IMR-90 (cell line): ENCODE data around the gene CYGB. TPM values are rescaled to one million over a fixed set of nuclear protein-coding genes. Genes with fewer than 3 reads are reported as not detected.

Source experiments
- ATAC-seq: fragments of 200-7000 bp; cut with Tn5 transposase; 2 replicates; pipeline ENCODE4 v1.9.1; 2020; ENCODE audit warnings: low read depth, mild to moderate bottlenecking, moderate library complexity
- BruUV-seq: library from RNA; stranded (reverse); fragments of 400-500 nt; replicated peaks from 2 replicates; lab custom pipeline; 2021; lab: Mats Ljungman, UMichigan
- CTCF ChIA-PET: fragments of 300-600 bp; formaldehyde crosslinking; extraction: SDS; loops from one replicate; lab custom pipeline; 2021; ENCODE audit warnings: antibody characterized with exemption; lab: Yijun Ruan, JAX
- POLR2A ChIA-PET: fragments of 300-600 bp; sonication (Branson Sonifier 250); formaldehyde crosslinking; loops from one replicate; lab custom pipeline; 2022; ENCODE audit warnings: antibody characterized with exemption; ENCODE audit not compliant: unreplicated experiment; lab: Charles Lee
- DNase-seq: peaks from one replicate; pipeline ENCODE4 v3.0.0; 2013
- H2AFZ ChIP-seq: replicated peaks from 2 replicates; pipeline ENCODE3; 2013; ENCODE audit warnings: low read length, mild to moderate bottlenecking; ENCODE audit not compliant: poor library complexity
- H2AK5ac ChIP-seq: 2 replicates; pipeline ENCODE4 v1.6.1; 2013; ENCODE audit warnings: low read depth, low read length, inconsistent platforms
- H2AK9ac ChIP-seq: replicated peaks from 2 replicates; pipeline ENCODE3; 2013; ENCODE audit warnings: mild to moderate bottlenecking, low read depth, low read length, moderate library complexity; ENCODE audit not compliant: poor library complexity
- H2BK120ac ChIP-seq: 2 replicates; pipeline ENCODE4 v1.6.1; 2013; ENCODE audit warnings: low read depth, low read length, inconsistent platforms
- H2BK15ac ChIP-seq: 3 replicates; pipeline ENCODE4 v1.6.1; 2013; ENCODE audit warnings: low read depth, low read length, inconsistent platforms
- H2BK20ac ChIP-seq: 2 replicates; pipeline ENCODE4 v1.6.1; 2013; ENCODE audit warnings: low read depth, mild to moderate bottlenecking, inconsistent platforms, low read length, moderate library complexity
- H2BK5ac ChIP-seq: 2 replicates; pipeline ENCODE4 v1.6.1; 2013; ENCODE audit warnings: mild to moderate bottlenecking, low read depth, low read length, inconsistent platforms; ENCODE audit not compliant: poor library complexity, severe bottlenecking
- H3K14ac ChIP-seq: replicated peaks from 2 replicates; pipeline ENCODE4 v1.6.1; 2013; ENCODE audit warnings: low read depth, low read length, inconsistent platforms
- H3K18ac ChIP-seq: 2 replicates; pipeline ENCODE4 v1.6.1; 2013; ENCODE audit warnings: low read depth, low read length, control low read depth
- H3K23ac ChIP-seq: 2 replicates; pipeline ENCODE4 v1.6.1; 2013; ENCODE audit warnings: low read depth, low read length, inconsistent platforms
- H3K27ac ChIP-seq: 2 replicates; pipeline ENCODE4 v1.5.1; 2013; ENCODE audit warnings: mild to moderate bottlenecking, control low read depth, low read length; ENCODE audit not compliant: insufficient read depth
- H3K27me3 ChIP-seq: 2 replicates; pipeline ENCODE4 v1.6.1; 2013; ENCODE audit warnings: low read length; ENCODE audit not compliant: control insufficient read depth, insufficient read depth
- H3K36me3 ChIP-seq: 2 replicates; pipeline ENCODE4 v1.6.1; 2013; ENCODE audit warnings: low read length, mixed read lengths; ENCODE audit not compliant: control insufficient read depth, insufficient read depth
- H3K4ac ChIP-seq: 2 replicates; pipeline ENCODE4 v1.6.1; 2013; ENCODE audit warnings: low read depth, low read length, inconsistent platforms
- H3K4me1 ChIP-seq: 2 replicates; pipeline ENCODE4 v1.6.1; 2013; ENCODE audit warnings: low read length, mixed read lengths; ENCODE audit not compliant: control insufficient read depth, insufficient read depth
- H3K4me2 ChIP-seq: 2 replicates; pipeline ENCODE4 v1.6.1; 2013; ENCODE audit warnings: low read depth, mild to moderate bottlenecking, control low read depth, low read length, moderate library complexity
- H3K4me3 ChIP-seq: 2 replicates; pipeline ENCODE4 v1.5.1; 2013; ENCODE audit warnings: low read depth, mild to moderate bottlenecking, control low read depth, low read length, moderate library complexity; ENCODE audit not compliant: insufficient read depth
- H3K56ac ChIP-seq: 2 replicates; pipeline ENCODE4 v1.6.1; 2013; ENCODE audit warnings: low read length, inconsistent platforms; ENCODE audit not compliant: insufficient read depth; ENCODE audit errors: extremely low read depth
- H3K79me1 ChIP-seq, 2 experiments: 2 replicates each; pipeline ENCODE4 v1.6.1; 2013; ENCODE audit warnings: low read length in 2 of 2, inconsistent platforms in 1 of 2, low read depth in 1 of 2
- H3K9ac ChIP-seq: 2 replicates; pipeline ENCODE4 v1.6.1; 2013; ENCODE audit warnings: low read depth, low read length, control low read depth
- H3K9me1 ChIP-seq: 2 replicates; pipeline ENCODE4 v1.6.1; 2013; ENCODE audit warnings: low read length, inconsistent platforms; ENCODE audit not compliant: insufficient read depth
- H3K9me3 ChIP-seq: 2 replicates; pipeline ENCODE4 v1.6.1; 2013; ENCODE audit warnings: low read length; ENCODE audit not compliant: control insufficient read depth, insufficient read depth
- H4K20me1 ChIP-seq: 2 replicates; pipeline ENCODE4 v1.6.1; 2013; ENCODE audit warnings: low read length, inconsistent platforms; ENCODE audit not compliant: insufficient read depth
- H4K5ac ChIP-seq: 2 replicates; pipeline ENCODE4 v1.6.1; 2013; ENCODE audit warnings: mild to moderate bottlenecking, low read depth, low read length, control low read depth
- H4K8ac ChIP-seq, 2 experiments: 2 replicates each; pipeline ENCODE4 v1.6.1; 2013; ENCODE audit warnings: low read depth in 2 of 2, low read length in 2 of 2, control low read depth in 1 of 2, inconsistent platforms in 1 of 2
- H4K91ac ChIP-seq: 2 replicates; pipeline ENCODE4 v1.6.1; 2013; ENCODE audit warnings: low read depth, low read length, inconsistent platforms; ENCODE audit not compliant: insufficient read depth
- BHLHE40 ChIP-seq: fragments of 150-350 bp; IDR thresholded peaks from 2 replicates; pipeline ENCODE4 v1.6.1; 2016; ENCODE audit warnings: mild to moderate bottlenecking, low read depth, low read length
- ELK1 ChIP-seq: fragments of 150-350 bp; IDR thresholded peaks from 2 replicates; pipeline ENCODE4 v1.6.1; 2016; ENCODE audit warnings: low read depth, mild to moderate bottlenecking, low read length, moderate library complexity, borderline replicate concordance
- WGBS, 2 experiments: methylation state at CpG; one replicate each; pipeline versions ENCODE4 v1.1.5 to v1.1.7; 2013; ENCODE audit warnings: missing lambda C conversion rate in 2 of 2; ENCODE audit not compliant: insufficient read length in 1 of 2; ENCODE audit errors: extremely low coverage in 2 of 2; 5-methylcytosine and 5-hydroxymethylcytosine counted together
- dilution Hi-C: fragments of 300-500 bp; cut with HindIII; formaldehyde crosslinking; loops from one replicate; pipeline ENCODE4 v1.14.3; 2018; ENCODE audit warnings: low sequenced_read_pairs; ENCODE audit not compliant: unreplicated experiment
- in situ Hi-C: fragments of 300-500 bp; cut with MboI; formaldehyde crosslinking; loops from 3 replicates; pipeline ENCODE4 v1.14.3; 2019; ENCODE audit warnings: low sequenced_read_pairs, inconsistent platforms, mixed read lengths
- intact Hi-C: fragments of 100-400 bp; cut with micrococcal nuclease; formaldehyde crosslinking; loops from 2 replicates; pipeline ENCODE4 v1.10.0; 2022
- polyA plus RNA-seq, 3 experiments: library from polyadenylated mRNA; depleted of rRNA; stranded (reverse); fragments of >200 nt; gene quantifications; 2 replicates each; pipeline ENCODE4 v1.2.3, GENCODE V29; 2012; ENCODE audit warnings: low replicate concordance in 1 of 3
- total RNA-seq: library from RNA; depleted of rRNA; stranded (reverse); fragments of >200 nt; gene quantifications from 2 replicates; pipeline ENCODE4 v1.2.3, GENCODE V29; 2012

The CYGB gene
- total and polyA plus RNA-seq, 2 of the 4 experiments (the other 2 are of a cell fraction) = 1.3 to 2.9 TPM

- Histone ChIP-seq H3K23ac (peak overlapping the region; percentile 64; the same call in 1 of the 2 replicates), H3K79me1 (0 out of 4 replicates have a peak, but pooled peaks cover 0 to 12% of the 10 kb centered on the region in 2 experiments), H3K4ac (peak overlapping the region; percentile 88), H2AFZ (peak overlapping the region; percentile 45), H3K56ac (no peak overlapping the region), H4K91ac (peak overlapping the region; percentile 75), H2BK120ac (peak overlapping the region; percentile 78), H3K9me1 (peaks cover 20% of the 10 kb centered on the region), H4K5ac (peak overlapping the region; percentile 54), H2BK5ac (peak overlapping the region; percentile 92), H4K20me1 (peaks cover 6% of the 10 kb centered on the region; the same call in 1 of the 2 replicates), H3K18ac (peak overlapping the region; percentile 56), H4K8ac (peak overlapping the region in 1 of 2 experiments; percentile 62; a peak in 2 of 4 replicates), H2BK20ac (peak overlapping the region; percentile 82), H3K9me3 (no peaks in the 10 kb centered on the region), H3K4me1 (peaks cover 21% of the 10 kb centered on the region), H3K4me3 (no peak overlapping the region), H3K9ac (no peak overlapping the region), H2AK9ac (peak overlapping the region; percentile 69), H2BK15ac (peak overlapping the region; percentile 57; the same call in 2 of the 3 replicates), H3K14ac (peak overlapping the region; percentile 61; the same call in 1 of the 2 replicates), H2AK5ac (peak overlapping the region; percentile 93), H3K36me3 (no peaks in the 10 kb centered on the region), H3K27me3 (no peaks in the 10 kb centered on the region), H3K4me2 (peak overlapping the region; percentile 48), H3K27ac (peak overlapping the region; percentile 68)
- no peak for ATAC-seq
- ChIA-PET CTCF (interaction anchor here (0.6 to 1.4 kb wide), 13 partner anchors 11 to 176 kb away, joined by 3 to 9 read pairs (median 3); partner anchors contain the start of gene UBE2O), POLR2A (interaction anchor here (1.1 kb wide), 1 partner anchor 18 kb away, joined by 3 read pairs; no protein-coding TSS in a partner anchor)
- 79% methylated on average over 6 of the region's 13 CpGs; no CpG with 5 or more reads in 1 of the 2 experiments for WGBS, 2 experiments
- intact Hi-C loops = no loop called here
- no peak for DNase-seq
- BruUV-seq = no TSS peak
- TF ChIP-seq ELK1 (no peak), BHLHE40 (no peak)
- dilution Hi-C loops = no loop called here
- in situ Hi-C loops = no loop called here
Measured at GRCh38 chr17:76545918-76546555, 8.5 kb upstream of the CYGB start.
